DND-41 (cell line): ENCODE measurements around the gene TFAP2B.

Experiments used
- ATAC-seq: fragments of 200-7000 bp; cut with Tn5 transposase; 3 replicates; pipeline ENCODE4 v1.9.1; 2021; ENCODE audit warnings: low read depth; ENCODE audit not compliant: insufficient read depth
- DNase-seq: peaks from one replicate; pipeline ENCODE4 v3.0.0-alpha.2; 2020
- H2AFZ ChIP-seq: 2 replicates; pipeline ENCODE4 v1.6.0; 2012; ENCODE audit warnings: low read depth, low read length
- H3K27ac ChIP-seq: 2 replicates; pipeline ENCODE4 v1.5.1; 2012; ENCODE audit warnings: low read length, inconsistent platforms
- H3K27me3 ChIP-seq: fragments of 200-600 bp; sonication (generic); 2 replicates; pipeline ENCODE4 v1.6.0; 2012; ENCODE audit warnings: low read length, mild to moderate bottlenecking, inconsistent platforms; ENCODE audit not compliant: insufficient read depth, poor library complexity
- H3K36me3 ChIP-seq: 2 replicates; pipeline ENCODE4 v1.5.1; 2012; ENCODE audit warnings: low read length, inconsistent platforms; ENCODE audit not compliant: insufficient read depth
- H3K4me1 ChIP-seq: 2 replicates; pipeline ENCODE4 v1.5.1; 2012; ENCODE audit warnings: mild to moderate bottlenecking, low read length; ENCODE audit not compliant: insufficient read depth
- H3K4me2 ChIP-seq: 2 replicates; pipeline ENCODE4 v1.6.0; 2012; ENCODE audit warnings: mild to moderate bottlenecking, moderate library complexity, low read length, inconsistent platforms; ENCODE audit not compliant: insufficient read depth
- H3K4me3 ChIP-seq, 2 experiments: fragments of 200-600 bp in 1 of 2; shearing (Covaris generic) in 1 of 2; 2 replicates each; pipeline ENCODE4 v1.5.1; 2012 to 2016; ENCODE audit warnings: inconsistent platforms in 2 of 2, low read length in 2 of 2, mild to moderate bottlenecking in 2 of 2, low read depth in 1 of 2, moderate library complexity in 1 of 2
- H3K79me2 ChIP-seq: 2 replicates; pipeline ENCODE4 v1.6.0; 2012; ENCODE audit warnings: low read length, inconsistent platforms; ENCODE audit not compliant: insufficient read depth
- H3K9ac ChIP-seq: 2 replicates; pipeline ENCODE4 v1.6.0; 2012; ENCODE audit warnings: low read depth, mild to moderate bottlenecking, inconsistent platforms, low read length, moderate library complexity
- H3K9me3 ChIP-seq: 2 replicates; pipeline ENCODE4 v1.5.1; 2012; ENCODE audit warnings: low read length, moderate library complexity, mild to moderate bottlenecking, inconsistent platforms; ENCODE audit not compliant: insufficient read depth, severe bottlenecking
- H4K20me1 ChIP-seq: 2 replicates; pipeline ENCODE4 v1.6.0; 2012; ENCODE audit warnings: low read length; ENCODE audit not compliant: insufficient read depth
- EZH2 ChIP-seq: IDR thresholded peaks from 3 replicates; pipeline ENCODE4 v1.6.1; 2012; ENCODE audit warnings: borderline replicate concordance, low read depth, mild to moderate bottlenecking, moderate library complexity, low read length, inconsistent platforms; ENCODE audit not compliant: severe bottlenecking
- TF ChIP-seq, protein P1 (sequence below): IDR thresholded peaks from 2 replicates; pipeline ENCODE4 v1.5.1; 2012; ENCODE audit warnings: borderline replicate concordance, low read length, moderate library complexity, mild to moderate bottlenecking; ENCODE audit not compliant: poor library complexity, severe bottlenecking; ENCODE audit errors: extremely low read depth

The TFAP2B gene

DNA sequence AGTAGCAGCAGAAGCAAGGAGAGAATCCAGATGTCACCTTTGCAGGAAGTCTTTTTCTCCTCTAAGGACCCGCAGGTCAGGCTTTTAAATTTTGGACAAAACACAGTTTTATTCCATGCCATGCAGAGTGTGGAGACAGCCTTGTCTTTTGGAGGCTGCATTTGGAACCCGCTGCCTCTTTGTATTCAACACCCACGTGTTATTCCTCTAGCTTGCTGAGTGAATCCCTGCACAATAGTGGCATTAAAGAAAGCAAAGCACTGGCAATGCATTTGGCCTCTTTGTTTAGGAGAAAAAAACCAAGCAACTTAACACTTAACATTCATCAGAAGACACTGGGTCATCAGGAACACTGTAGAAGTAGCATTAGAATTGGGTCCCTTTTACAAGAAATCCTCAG, 43.5 kb downstream of the TFAP2B start:
- Histone ChIP-seq H3K4me2 (no peak overlapping the region), H3K9me3 (peaks cover 3% of the 10 kb centered on the region), H2AFZ (no peak overlapping the region), H3K36me3 (no peaks in the 10 kb centered on the region), H4K20me1 (no peaks in the 10 kb centered on the region), H3K27ac (no peak overlapping the region), H3K79me2 (no peaks in the 10 kb centered on the region), H3K27me3 (no peaks in the 10 kb centered on the region), H3K4me3 (no peak overlapping the region), H3K4me1 (no peaks in the 10 kb centered on the region), H3K9ac (no peak overlapping the region)
- ATAC-seq (no peak), DNase-seq (no peak)
- TF ChIP-seq EZH2 = no peak
- TF ChIP-seq, protein P1, sequence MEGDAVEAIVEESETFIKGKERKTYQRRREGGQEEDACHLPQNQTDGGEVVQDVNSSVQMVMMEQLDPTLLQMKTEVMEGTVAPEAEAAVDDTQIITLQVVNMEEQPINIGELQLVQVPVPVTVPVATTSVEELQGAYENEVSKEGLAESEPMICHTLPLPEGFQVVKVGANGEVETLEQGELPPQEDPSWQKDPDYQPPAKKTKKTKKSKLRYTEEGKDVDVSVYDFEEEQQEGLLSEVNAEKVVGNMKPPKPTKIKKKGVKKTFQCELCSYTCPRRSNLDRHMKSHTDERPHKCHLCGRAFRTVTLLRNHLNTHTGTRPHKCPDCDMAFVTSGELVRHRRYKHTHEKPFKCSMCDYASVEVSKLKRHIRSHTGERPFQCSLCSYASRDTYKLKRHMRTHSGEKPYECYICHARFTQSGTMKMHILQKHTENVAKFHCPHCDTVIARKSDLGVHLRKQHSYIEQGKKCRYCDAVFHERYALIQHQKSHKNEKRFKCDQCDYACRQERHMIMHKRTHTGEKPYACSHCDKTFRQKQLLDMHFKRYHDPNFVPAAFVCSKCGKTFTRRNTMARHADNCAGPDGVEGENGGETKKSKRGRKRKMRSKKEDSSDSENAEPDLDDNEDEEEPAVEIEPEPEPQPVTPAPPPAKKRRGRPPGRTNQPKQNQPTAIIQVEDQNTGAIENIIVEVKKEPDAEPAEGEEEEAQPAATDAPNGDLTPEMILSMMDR = no peak

- H3K36me3 ChIP-seq = no peaks in the 10 kb centered on the region
- no peak for ATAC-seq
- no peaks in the 10 kb centered on the region for H3K79me2 ChIP-seq
- H3K27me3 ChIP-seq = no peaks in the 10 kb centered on the region
- H4K20me1 ChIP-seq = no peaks in the 10 kb centered on the region
- no peaks in the 10 kb centered on the region for H3K4me1 ChIP-seq
- H3K9ac ChIP-seq = no peak overlapping the region
- no peak overlapping the region for H3K27ac ChIP-seq
- TF ChIP-seq, protein P1 = no peak
- no peak for TF ChIP-seq EZH2
- H3K9me3 ChIP-seq = no peaks in the 10 kb centered on the region
- H2AFZ ChIP-seq = no peak overlapping the region
- no peak overlapping the region for H3K4me2 ChIP-seq
- no peak overlapping the region for H3K4me3 ChIP-seq
- no peak for DNase-seq
Measured at GRCh38 chr6:50864601-50865000, 45.9 kb downstream of the TFAP2B start.

DNA sequence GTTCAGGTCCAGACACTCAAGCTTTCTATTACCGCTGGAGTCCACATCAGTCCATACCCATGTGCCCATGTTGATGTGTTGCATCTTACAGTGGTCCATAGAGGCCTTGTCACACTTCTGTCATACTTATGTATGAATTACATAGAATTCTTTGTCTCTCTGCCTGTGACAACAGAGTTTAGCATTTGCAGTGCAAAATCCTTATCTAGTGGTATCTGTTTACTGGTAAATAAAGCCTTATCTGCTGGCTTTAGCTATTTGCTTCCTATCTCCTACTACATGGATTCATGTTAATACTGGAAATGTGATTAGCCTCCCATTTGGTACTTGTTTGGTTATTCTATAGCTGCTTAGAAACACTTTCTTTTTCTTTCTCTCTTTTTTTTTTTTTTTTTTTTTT, 49.8 kb downstream of the TFAP2B start:
- H3K4me3 ChIP-seq = no peak overlapping the region
- TF ChIP-seq, protein P1 = no peak
- no peak for TF ChIP-seq EZH2
- no peaks in the 10 kb centered on the region for H3K27me3 ChIP-seq
- ATAC-seq = no peak
- H3K9me3 ChIP-seq = no peaks in the 10 kb centered on the region
- no peaks in the 10 kb centered on the region for H4K20me1 ChIP-seq
- DNase-seq = no peak
- no peak overlapping the region for H3K4me2 ChIP-seq
- no peaks in the 10 kb centered on the region for H3K36me3 ChIP-seq
- H3K9ac ChIP-seq = no peak overlapping the region
- H3K4me1 ChIP-seq = no peaks in the 10 kb centered on the region
- no peak overlapping the region for H2AFZ ChIP-seq
- H3K27ac ChIP-seq = no peak overlapping the region
- no peaks in the 10 kb centered on the region for H3K79me2 ChIP-seq

- no peak overlapping the region for H3K27ac ChIP-seq
- TF ChIP-seq, protein P1 = no peak
- TF ChIP-seq EZH2 = no peak
- no peak for DNase-seq
- H4K20me1 ChIP-seq = no peaks in the 10 kb centered on the region
- ATAC-seq = no peak
- no peak overlapping the region for H2AFZ ChIP-seq
- no peak overlapping the region for H3K4me2 ChIP-seq
- H3K27me3 ChIP-seq = no peaks in the 10 kb centered on the region
- H3K9ac ChIP-seq = no peak overlapping the region
- no peak overlapping the region for H3K4me3 ChIP-seq
- no peaks in the 10 kb centered on the region for H3K9me3 ChIP-seq
- no peaks in the 10 kb centered on the region for H3K79me2 ChIP-seq
- H3K4me1 ChIP-seq = no peaks in the 10 kb centered on the region
- H3K36me3 ChIP-seq = no peaks in the 10 kb centered on the region
Measured at GRCh38 chr6:50873167-50873566, 54.5 kb downstream of the TFAP2B start.
